ENCODE data around the gene XCL1. TPM values are rescaled to one million over a fixed set of nuclear protein-coding genes. Genes with fewer than 3 reads are reported as not detected.

XCL1 gene
- total RNA-seq, 1 donor from 2014 or later = not detected

GRCh38 chr1:168621356-168621755 is 45.0 kb downstream of the XCL1 start:
- Histone ChIP-seq H3K27me3 (ENCODE audit: control insufficient read depth, insufficient read depth, low read length) (no peaks in the 10 kb centered on the region), H3K36me3 (ENCODE audit: control insufficient read depth, insufficient read depth, low read length) (no peaks in the 10 kb centered on the region), H3K4me3 (ENCODE audit: low read depth, low read length) (no peak overlapping the region)
- FAIRE-seq = no peak
- no peak for DNase-seq (ENCODE audit: low read depth)
- TF ChIP-seq, protein P1, sequence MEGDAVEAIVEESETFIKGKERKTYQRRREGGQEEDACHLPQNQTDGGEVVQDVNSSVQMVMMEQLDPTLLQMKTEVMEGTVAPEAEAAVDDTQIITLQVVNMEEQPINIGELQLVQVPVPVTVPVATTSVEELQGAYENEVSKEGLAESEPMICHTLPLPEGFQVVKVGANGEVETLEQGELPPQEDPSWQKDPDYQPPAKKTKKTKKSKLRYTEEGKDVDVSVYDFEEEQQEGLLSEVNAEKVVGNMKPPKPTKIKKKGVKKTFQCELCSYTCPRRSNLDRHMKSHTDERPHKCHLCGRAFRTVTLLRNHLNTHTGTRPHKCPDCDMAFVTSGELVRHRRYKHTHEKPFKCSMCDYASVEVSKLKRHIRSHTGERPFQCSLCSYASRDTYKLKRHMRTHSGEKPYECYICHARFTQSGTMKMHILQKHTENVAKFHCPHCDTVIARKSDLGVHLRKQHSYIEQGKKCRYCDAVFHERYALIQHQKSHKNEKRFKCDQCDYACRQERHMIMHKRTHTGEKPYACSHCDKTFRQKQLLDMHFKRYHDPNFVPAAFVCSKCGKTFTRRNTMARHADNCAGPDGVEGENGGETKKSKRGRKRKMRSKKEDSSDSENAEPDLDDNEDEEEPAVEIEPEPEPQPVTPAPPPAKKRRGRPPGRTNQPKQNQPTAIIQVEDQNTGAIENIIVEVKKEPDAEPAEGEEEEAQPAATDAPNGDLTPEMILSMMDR (IDR thresholded peaks at IDR 0.05; ENCODE audit: insufficient read depth, low read length, severe bottlenecking) = no peak

DNA sequence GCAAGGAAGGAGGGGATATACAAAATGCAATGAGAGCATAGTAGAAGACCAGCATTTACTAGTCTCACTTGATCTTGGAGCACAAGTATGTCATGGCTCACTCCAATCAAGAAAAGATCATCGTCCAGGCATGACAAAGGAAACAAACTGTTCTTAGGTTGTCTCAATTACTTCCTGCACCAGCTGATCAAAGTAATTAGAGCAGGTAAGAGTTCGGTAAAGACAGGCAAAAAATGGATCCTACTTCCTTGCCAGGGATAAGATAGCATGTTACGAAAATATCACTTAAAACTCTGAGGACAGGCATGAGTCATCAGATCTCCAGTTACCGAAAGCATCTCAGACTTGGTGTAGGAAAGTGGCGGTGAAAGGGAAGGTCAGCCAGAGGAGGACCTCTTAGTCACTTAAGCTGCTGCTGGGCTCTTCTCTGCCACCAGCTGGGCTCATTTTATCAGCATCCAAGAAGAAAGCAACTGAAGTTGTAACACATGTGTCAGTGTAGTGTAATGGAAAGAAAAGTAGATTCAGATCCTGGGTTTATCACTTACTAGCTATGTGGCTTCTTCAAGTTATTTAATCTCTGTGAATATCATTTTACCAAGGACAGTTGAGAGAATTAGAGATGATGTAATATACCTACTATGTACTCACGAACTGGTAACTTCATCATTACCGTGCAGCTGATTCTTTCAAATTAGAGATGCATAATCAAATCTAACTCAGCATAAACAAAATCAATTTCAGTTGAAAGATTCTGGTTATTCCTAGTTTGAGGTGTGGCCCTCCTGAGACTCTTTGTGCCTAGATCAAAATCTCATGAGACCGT is 46.8 kb downstream of the XCL1 start:
- TF ChIP-seq, protein P1 (IDR thresholded peaks at IDR 0.05; ENCODE audit: insufficient read depth, low read length, severe bottlenecking) = peak; percentile 14
- no peaks in the 10 kb centered on the region for H3K27me3 ChIP-seq (ENCODE audit: control insufficient read depth, insufficient read depth, low read length)
- H3K4me3 ChIP-seq (ENCODE audit: low read depth, low read length) = no peak overlapping the region
- DNase-seq (ENCODE audit: low read depth) (peak; percentile 86), FAIRE-seq (peak; percentile 73)
- no peaks in the 10 kb centered on the region for H3K36me3 ChIP-seq (ENCODE audit: control insufficient read depth, insufficient read depth, low read length)

GRCh38 chr1:168623831-168624230 is 47.4 kb downstream of the XCL1 start:
- H3K36me3 ChIP-seq (ENCODE audit: control insufficient read depth, insufficient read depth, low read length) = no peaks in the 10 kb centered on the region
- no peaks in the 10 kb centered on the region for H3K27me3 ChIP-seq (ENCODE audit: control insufficient read depth, insufficient read depth, low read length)
- TF ChIP-seq, protein P1 (IDR thresholded peaks at IDR 0.05; ENCODE audit: insufficient read depth, low read length, severe bottlenecking) = no peak
- DNase-seq (ENCODE audit: low read depth) = no peak
- H3K4me3 ChIP-seq (ENCODE audit: low read depth, low read length) = no peak overlapping the region
- FAIRE-seq = no peak

GRCh38 chr1:168626326-168626725 is 49.9 kb downstream of the XCL1 start:
- Histone ChIP-seq H3K36me3 (ENCODE audit: control insufficient read depth, insufficient read depth, low read length) (no peaks in the 10 kb centered on the region), H3K4me3 (ENCODE audit: low read depth, low read length) (no peak overlapping the region), H3K27me3 (ENCODE audit: control insufficient read depth, insufficient read depth, low read length) (no peaks in the 10 kb centered on the region)
- TF ChIP-seq, protein P1 (IDR thresholded peaks at IDR 0.05; ENCODE audit: insufficient read depth, low read length, severe bottlenecking) = no peak
- no peak for FAIRE-seq
- DNase-seq (ENCODE audit: low read depth) = peak; percentile 13

DNA sequence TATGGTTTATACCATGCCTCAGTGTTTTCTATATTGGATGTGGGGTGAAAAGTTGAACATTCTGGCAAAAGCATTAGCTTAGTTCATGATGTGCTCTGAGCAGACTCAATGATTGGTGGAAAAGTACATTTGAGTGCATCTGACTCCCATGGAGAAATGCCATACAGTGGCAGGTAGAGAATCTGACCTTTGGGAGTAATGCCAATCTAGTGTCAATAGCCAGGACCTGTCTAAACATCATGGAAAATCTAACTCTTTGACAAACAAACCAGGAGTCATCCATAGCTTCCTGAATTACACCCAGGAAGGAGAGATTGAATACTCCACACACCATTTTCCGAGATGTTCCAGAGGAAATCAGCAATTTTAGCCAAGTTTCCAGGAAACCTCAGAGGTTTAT is 51.0 kb downstream of the XCL1 start:
- Histone ChIP-seq H3K27me3 (ENCODE audit: control insufficient read depth, insufficient read depth, low read length) (no peaks in the 10 kb centered on the region), H3K4me3 (ENCODE audit: low read depth, low read length) (no peak overlapping the region), H3K36me3 (ENCODE audit: control insufficient read depth, insufficient read depth, low read length) (no peaks in the 10 kb centered on the region)
- peak; percentile 13 for DNase-seq (ENCODE audit: low read depth)
- TF ChIP-seq, protein P1 (IDR thresholded peaks at IDR 0.05; ENCODE audit: insufficient read depth, low read length, severe bottlenecking) = no peak
- no peak for FAIRE-seq
